ENCODE measurements around the gene MLYCD.

- TF ChIP-seq EP300 (IDR thresholded peaks at IDR 0.05) (no peak), CTCF (IDR thresholded peaks at IDR 0.05) (no peak), POLR2AphosphoS5 (IDR thresholded peaks at IDR 0.05) (no peak), POLR2A (IDR thresholded peaks at IDR 0.05) (no peak)
Observed at GRCh38 chr16:83887564-83887963, 11.4 kb upstream of the MLYCD start.

Data from gastroesophageal sphincter (tissue), 3 donors.